GM10847 (cell line): Measurements from ENCODE around the gene OR6C65.

Source experiments
- POLR2A ChIP-seq: IDR thresholded peaks from 2 replicates; pipeline ENCODE4 v1.6.1; 2011; ENCODE audit not compliant: insufficient read length; ENCODE audit errors: extremely low read depth

The OR6C65 gene

GRCh38 chr12:55448825-55449224 lies 48.5 kb downstream of the OR6C65 start:
- no peak for TF ChIP-seq POLR2A
